Neuronal stem cell (in vitro differentiated cells): ENCODE measurements around the gene ACACA.

Experiments
- DNase-seq: peaks from one replicate; pipeline ENCODE4 v3.0.0-alpha.2; 2013; ENCODE audit warnings: low spot score
- H2AFZ ChIP-seq: one replicate; pipeline ENCODE4 v1.6.1; 2013; ENCODE audit warnings: mild to moderate bottlenecking, low read length, inconsistent platforms
- H2AK5ac ChIP-seq: 2 replicates; pipeline ENCODE4 v1.6.1; 2013; ENCODE audit warnings: low read depth, mild to moderate bottlenecking, inconsistent platforms, low read length, moderate library complexity, mixed read lengths
- H2BK120ac ChIP-seq: 2 replicates; pipeline ENCODE4 v1.6.1; 2013; ENCODE audit warnings: low read depth, mild to moderate bottlenecking, inconsistent platforms, low read length, moderate library complexity, mixed read lengths
- H2BK12ac ChIP-seq: one replicate; pipeline ENCODE4 v1.6.1; 2013; ENCODE audit warnings: low read length, inconsistent platforms
- H2BK15ac ChIP-seq: 2 replicates; pipeline ENCODE4 v1.6.1; 2013; ENCODE audit warnings: mild to moderate bottlenecking, low read length, inconsistent platforms, mixed read lengths
- H2BK5ac ChIP-seq: one replicate; pipeline ENCODE4 v1.6.1; 2013; ENCODE audit warnings: inconsistent platforms, mild to moderate bottlenecking, low read length, moderate library complexity
- H3K14ac ChIP-seq: one replicate; pipeline ENCODE4 v1.6.1; 2013; ENCODE audit warnings: low read length, inconsistent platforms
- H3K18ac ChIP-seq: 2 replicates; pipeline ENCODE4 v1.6.1; 2013; ENCODE audit warnings: low read length, inconsistent platforms
- H3K23ac ChIP-seq: 2 replicates; pipeline ENCODE4 v1.6.1; 2013; ENCODE audit warnings: low read depth, mild to moderate bottlenecking, mixed read lengths, low read length, inconsistent platforms; ENCODE audit not compliant: poor library complexity
- H3K27ac ChIP-seq: replicated peaks from 3 replicates; pipeline ENCODE4 v1.5.1; 2013; ENCODE audit warnings: low read length, inconsistent platforms
- H3K27me3 ChIP-seq, 3 experiments: 2 replicates each; pipeline ENCODE4 v1.6.1; 2013; ENCODE audit warnings: low read length in 3 of 3, mild to moderate bottlenecking in 2 of 3, inconsistent platforms in 1 of 3, low read depth in 1 of 3, mixed read lengths in 1 of 3, moderate library complexity in 1 of 3; ENCODE audit not compliant: control insufficient read depth in 3 of 3, insufficient read depth in 3 of 3
- H3K36me3 ChIP-seq, 2 donors: replicated peaks in 1 of 2; 2 replicates each; pipeline ENCODE4 v1.6.1; 2013; ENCODE audit warnings: low read length in 2 of 2; ENCODE audit not compliant: control insufficient read depth in 2 of 2, insufficient read depth in 2 of 2
- H3K4ac ChIP-seq: 2 replicates; pipeline ENCODE4 v1.6.1; 2013; ENCODE audit warnings: inconsistent platforms, mild to moderate bottlenecking, low read length, moderate library complexity
- H3K4me1 ChIP-seq, 2 donors: 1 replicate in 1 of 2; 2 replicates in 1 of 2; pipeline ENCODE4 v1.6.1; 2013; ENCODE audit warnings: low read length in 2 of 2, low read depth in 1 of 2; ENCODE audit not compliant: control insufficient read depth in 2 of 2, insufficient read depth in 1 of 2
- H3K4me2 ChIP-seq: one replicate; pipeline ENCODE4 v1.6.1; 2013; ENCODE audit warnings: mild to moderate bottlenecking, low read length, inconsistent platforms; ENCODE audit not compliant: insufficient read depth, poor library complexity, severe bottlenecking
- H3K4me3 ChIP-seq, 2 donors: 2 replicates each; pipeline ENCODE4 v1.5.1; 2013; ENCODE audit warnings: low read length in 2 of 2, mild to moderate bottlenecking in 2 of 2, inconsistent platforms in 1 of 2, moderate library complexity in 1 of 2
- H3K79me1 ChIP-seq: one replicate; pipeline ENCODE4 v1.6.1; 2013; ENCODE audit warnings: low read depth, mild to moderate bottlenecking, inconsistent platforms, low read length, moderate library complexity
- H3K9ac ChIP-seq: one replicate; pipeline ENCODE4 v1.6.1; 2013; ENCODE audit warnings: mild to moderate bottlenecking, low read depth, low read length, inconsistent platforms; ENCODE audit not compliant: poor library complexity
- H3K9me3 ChIP-seq, 2 donors: replicated peaks in 1 of 2; 2 replicates each; pipeline versions ENCODE3 to v1.6.1; 2013; ENCODE audit warnings: low read length in 2 of 2, mild to moderate bottlenecking in 2 of 2, inconsistent platforms in 1 of 2, low read depth in 1 of 2, mixed read lengths in 1 of 2, moderate library complexity in 1 of 2; ENCODE audit not compliant: control insufficient read depth in 2 of 2, insufficient read depth in 1 of 2
- H4K8ac ChIP-seq: one replicate; pipeline ENCODE4 v1.6.1; 2013; ENCODE audit warnings: low read depth, mild to moderate bottlenecking, inconsistent platforms, low read length, moderate library complexity
- H4K91ac ChIP-seq: one replicate; pipeline ENCODE4 v1.6.1; 2013; ENCODE audit warnings: low read length, low read depth, mild to moderate bottlenecking, inconsistent platforms; ENCODE audit not compliant: poor library complexity
- WGBS, 2 donors: extraction: QIAGEN DNeasy Blood & Tissue Kit; methylation state at CpG; one replicate each; pipeline ENCODE4 v1.1.7; 2013; ENCODE audit warnings: missing lambda C conversion rate in 2 of 2, mixed read lengths in 1 of 2; ENCODE audit not compliant: insufficient read length in 2 of 2, insufficient replicate concordance in 1 of 2; ENCODE audit errors: extremely low coverage in 2 of 2; 5-methylcytosine and 5-hydroxymethylcytosine counted together

ACACA gene

GRCh38 chr17:37167756-37168155 is 238.9 kb downstream of the ACACA start:
- no peak overlapping the region for H3K9ac ChIP-seq
- no peak overlapping the region for H2AK5ac ChIP-seq
- no peak overlapping the region for H4K91ac ChIP-seq
- H3K4me1 ChIP-seq, result peaks cover 2 to 18% of the 10 kb centered on the region in 2 donors
- H3K27ac ChIP-seq, result no peak overlapping the region
- H3K23ac ChIP-seq, result no peak overlapping the region
- peaks cover 4 to 48% of the 10 kb centered on the region in 2 donors for H3K36me3 ChIP-seq
- no peak overlapping the region for H2BK15ac ChIP-seq
- H2BK12ac ChIP-seq, result no peak overlapping the region
- no peak overlapping the region for H3K4me3 ChIP-seq
- H2BK120ac ChIP-seq, result no peak overlapping the region
- H4K8ac ChIP-seq, result no peak overlapping the region
- no peaks in the 10 kb centered on the region for H3K9me3 ChIP-seq
- H3K4ac ChIP-seq, result no peak overlapping the region
- H3K79me1 ChIP-seq, result no peaks in the 10 kb centered on the region
- no peak overlapping the region for H3K4me2 ChIP-seq
- H2BK5ac ChIP-seq, result no peak overlapping the region
- H2AFZ ChIP-seq, result no peak overlapping the region
- DNase-seq, result no peak
- H3K18ac ChIP-seq, result no peak overlapping the region
- H3K14ac ChIP-seq, result no peak overlapping the region
- WGBS, 2 donors, result no CpG with 5 or more reads among the region's 1 CpG
- H3K27me3 ChIP-seq, result no peaks in the 10 kb centered on the region

DNA sequence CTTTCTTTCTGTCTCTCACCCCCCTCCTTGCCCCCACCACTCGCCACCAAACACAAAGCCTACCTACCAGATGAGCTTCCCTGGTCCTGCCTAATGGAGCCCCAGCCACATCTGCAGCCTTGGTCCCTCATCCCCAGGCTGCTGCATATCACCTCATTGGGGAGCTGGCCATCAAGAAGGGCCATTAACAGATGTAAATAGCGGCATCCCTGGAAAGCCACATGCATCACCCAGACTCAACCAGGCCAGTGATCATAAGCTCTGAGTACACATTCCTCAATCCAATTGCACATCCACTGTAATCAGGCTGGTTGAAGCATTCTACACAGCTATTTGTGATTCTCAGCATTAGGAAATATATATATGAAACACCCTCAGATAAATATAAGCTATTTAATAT is 242.6 kb downstream of the ACACA start:
- no peak overlapping the region for H3K4me2 ChIP-seq
- no CpG with 5 or more reads among the region's 2 CpGs for WGBS, 2 donors
- no peak overlapping the region for H3K9ac ChIP-seq
- no peak overlapping the region for H3K14ac ChIP-seq
- H2BK12ac ChIP-seq, result no peak overlapping the region
- no peak for DNase-seq
- H3K4me3 ChIP-seq, result no peak overlapping the region
- no peak overlapping the region for H2AK5ac ChIP-seq
- H2BK5ac ChIP-seq, result no peak overlapping the region
- no peak overlapping the region for H2BK120ac ChIP-seq
- no peak overlapping the region for H3K18ac ChIP-seq
- H2AFZ ChIP-seq, result no peak overlapping the region
- H4K8ac ChIP-seq, result no peak overlapping the region
- H3K27ac ChIP-seq, result no peak overlapping the region
- H3K4ac ChIP-seq, result no peak overlapping the region
- H3K36me3 ChIP-seq, result peaks cover 13 to 68% of the 10 kb centered on the region in 2 donors
- no peak overlapping the region for H3K23ac ChIP-seq
- no peaks in the 10 kb centered on the region for H3K9me3 ChIP-seq
- peaks cover 0 to 2% of the 10 kb centered on the region in 2 donors for H3K4me1 ChIP-seq
- H2BK15ac ChIP-seq, result no peak overlapping the region
- no peak overlapping the region for H4K91ac ChIP-seq
- H3K79me1 ChIP-seq, result no peaks in the 10 kb centered on the region
- H3K27me3 ChIP-seq, result no peaks in the 10 kb centered on the region

GRCh38 chr17:37162800-37163199 is 243.8 kb downstream of the ACACA start:
- peaks cover 12 to 72% of the 10 kb centered on the region in 2 donors for H3K36me3 ChIP-seq
- peak overlapping the region; percentile 13 for H3K9ac ChIP-seq
- no CpG with 5 or more reads among the region's 6 CpGs for WGBS, 2 donors
- no peaks in the 10 kb centered on the region for H3K27me3 ChIP-seq
- H3K9me3 ChIP-seq, result no peaks in the 10 kb centered on the region
- H3K23ac ChIP-seq, result peak overlapping the region; percentile 59
- H3K4me1 ChIP-seq, result no peaks in the 10 kb centered on the region
- no peak overlapping the region for H3K4me2 ChIP-seq
- no peak overlapping the region for H3K27ac ChIP-seq
- no peak overlapping the region for H2AFZ ChIP-seq
- H2BK5ac ChIP-seq, result no peak overlapping the region
- H3K4me3 ChIP-seq, result no peak overlapping the region
- no peak overlapping the region for H3K14ac ChIP-seq
- H3K79me1 ChIP-seq, result no peaks in the 10 kb centered on the region
- no peak overlapping the region for H2BK15ac ChIP-seq
- no peak overlapping the region for H4K91ac ChIP-seq
- H2BK12ac ChIP-seq, result no peak overlapping the region
- H2BK120ac ChIP-seq, result no peak overlapping the region
- no peak overlapping the region for H2AK5ac ChIP-seq
- H3K18ac ChIP-seq, result no peak overlapping the region
- H3K4ac ChIP-seq, result no peak overlapping the region
- H4K8ac ChIP-seq, result no peak overlapping the region
- DNase-seq, result no peak

- H2BK5ac ChIP-seq, result no peak overlapping the region
- no peak overlapping the region for H3K4me3 ChIP-seq
- no peak overlapping the region for H2AK5ac ChIP-seq
- H4K8ac ChIP-seq, result no peak overlapping the region
- no peak for DNase-seq
- H3K36me3 ChIP-seq, result peaks cover 16 to 76% of the 10 kb centered on the region in 2 donors
- H2BK120ac ChIP-seq, result no peak overlapping the region
- H2BK12ac ChIP-seq, result no peak overlapping the region
- no peak overlapping the region for H3K4ac ChIP-seq
- no peaks in the 10 kb centered on the region for H3K27me3 ChIP-seq
- H3K18ac ChIP-seq, result no peak overlapping the region
- no peak overlapping the region for H2AFZ ChIP-seq
- H3K27ac ChIP-seq, result no peak overlapping the region
- no peak overlapping the region for H2BK15ac ChIP-seq
- H3K4me2 ChIP-seq, result no peak overlapping the region
- no peak overlapping the region for H3K14ac ChIP-seq
- H3K79me1 ChIP-seq, result no peaks in the 10 kb centered on the region
- H3K9ac ChIP-seq, result no peak overlapping the region
- H3K9me3 ChIP-seq, result no peaks in the 10 kb centered on the region
- no peak overlapping the region for H4K91ac ChIP-seq
- H3K4me1 ChIP-seq, result no peaks in the 10 kb centered on the region
- H3K23ac ChIP-seq, result no peak overlapping the region
Observed at GRCh38 chr17:37160944-37161343, 245.7 kb downstream of the ACACA start.
